Body of pancreas (tissue), 4 donors: Measurements from ENCODE around the gene USP31. TPM values are rescaled to one million over a fixed set of nuclear protein-coding genes. Genes with fewer than 3 reads are reported as not detected.

ENCODE experiments used
- ATAC-seq: fragments of 150-250 bp; one replicate; pipeline ENCODE4 v1.9.1; 2016
- DNase-seq, 4 donors: peaks; one replicate each; pipeline ENCODE4 v3.0.0-alpha.2; 2019
- H3K27ac ChIP-seq, 4 donors: fragments of 200-600 bp; sonication (generic); 1 replicate in 3 of 4; 2 replicates in 1 of 4; pipeline versions ENCODE4 v1.5.1 to v1.6.1; 2016 to 2019; ENCODE audit warnings: mild to moderate bottlenecking in 1 of 4, mixed read lengths in 1 of 4, moderate library complexity in 1 of 4
- H3K27me3 ChIP-seq, 2 donors: fragments of 200-600 bp; sonication (generic); one replicate each; pipeline ENCODE4 v1.6.0; 2016; ENCODE audit warnings: mild to moderate bottlenecking in 1 of 2
- H3K36me3 ChIP-seq, 2 donors: fragments of 200-600 bp; sonication (generic); replicated peaks in 1 of 2; 2 replicates each; pipeline ENCODE4 v1.5.1; 2016; ENCODE audit warnings: low read depth in 2 of 2; ENCODE audit not compliant: insufficient read depth in 1 of 2
- H3K4me1 ChIP-seq: fragments of 200-600 bp; sonication (generic); one replicate; pipeline ENCODE4 v1.6.0; 2016
- H3K4me3 ChIP-seq, 2 donors: fragments of 200-600 bp; sonication (generic); 1 replicate in 1 of 2; 2 replicates in 1 of 2; pipeline ENCODE4 v1.5.1; 2016 to 2019
- H3K9me3 ChIP-seq, 3 donors: fragments of 200-600 bp; sonication (generic); 1 replicate in 2 of 3; 2 replicates in 1 of 3; pipeline ENCODE4 v1.5.1; 2016
- CTCF ChIP-seq, 7 experiments: fragments of 450-650 bp in 4 of 7; fragments of 200-600 bp in 3 of 7; sonication (generic) in 3 of 7; IDR thresholded peaks; one replicate each; pipeline ENCODE4 v1.5.1; 2016 to 2019; ENCODE audit warnings: antibody characterized with exemption in 7 of 7
- POLR2A ChIP-seq, 3 donors: fragments of 450-650 bp; IDR thresholded peaks; one replicate each; pipeline ENCODE4 v1.6.1; 2016; ENCODE audit warnings: antibody characterized with exemption in 3 of 3, mild to moderate bottlenecking in 2 of 3
- WGBS, 2 donors: methylation state at CpG; one replicate each; pipeline ENCODE4 v1.1.5; 2017; 5-methylcytosine and 5-hydroxymethylcytosine counted together
- intact Hi-C: fragments of 100-400 bp; cut with DNase I; formaldehyde crosslinking; loops from one replicate; pipeline ENCODE4 v1.15.1; 2023
- total RNA-seq, 2 donors: library from RNA; depleted of rRNA; stranded (reverse); fragments of >200 nt; gene quantifications; one replicate each; pipeline ENCODE4 v1.1.0, GENCODE V29; 2016

Gene USP31
- total RNA-seq, 2 donors from 2014 or later, result 5.2 to 8.6 TPM

- ATAC-seq, result no peak
These were observed 25.4 kb upstream of the USP31 start for GRCh38 chr16:23174622-23175021.

GRCh38 chr16:23172994-23173393 lies 23.7 kb upstream of the USP31 start:
- no peaks in the 10 kb centered on the region for H3K36me3 ChIP-seq
- no peak overlapping the region for H3K27ac ChIP-seq
- H3K9me3 ChIP-seq, result no peaks in the 10 kb centered on the region
- no peak for ATAC-seq
- TF ChIP-seq CTCF (IDR thresholded peaks at IDR 0.05), result no peak
- no peak for TF ChIP-seq POLR2A (IDR thresholded peaks at IDR 0.05)
- no peak for DNase-seq
- no peaks in the 10 kb centered on the region for H3K4me1 ChIP-seq
- no peaks in the 10 kb centered on the region for H3K27me3 ChIP-seq
- H3K4me3 ChIP-seq, result no peak overlapping the region
- intact Hi-C loops, result no loop called here
- WGBS, 2 donors, result 62 to 68% methylated on average over 3 of the region's 3 CpGs

More at GRCh38 chr16:23174622-23175021, 25.4 kb upstream of the USP31 start:
- Histone ChIP-seq H3K4me3 (no peak overlapping the region), H3K27ac (no peak overlapping the region), H3K4me1 (no peaks in the 10 kb centered on the region), H3K9me3 (no peaks in the 10 kb centered on the region), H3K36me3 (no peaks in the 10 kb centered on the region), H3K27me3 (no peaks in the 10 kb centered on the region)
- WGBS, 2 donors, result 31 to 61% methylated on average over 2 of the region's 2 CpGs
- TF ChIP-seq CTCF (IDR thresholded peaks at IDR 0.05) (no peak), POLR2A (IDR thresholded peaks at IDR 0.05) (no peak)
- intact Hi-C loops, result no loop called here
- DNase-seq, result no peak

GRCh38 chr16:23172583-23172982 lies 23.3 kb upstream of the USP31 start:
- Histone ChIP-seq H3K27me3 (no peaks in the 10 kb centered on the region), H3K4me1 (no peaks in the 10 kb centered on the region), H3K27ac (no peak overlapping the region), H3K36me3 (no peaks in the 10 kb centered on the region), H3K9me3 (no peaks in the 10 kb centered on the region), H3K4me3 (no peak overlapping the region)
- no peak for TF ChIP-seq POLR2A (IDR thresholded peaks at IDR 0.05)
- no peak for TF ChIP-seq CTCF (IDR thresholded peaks at IDR 0.05)
- intact Hi-C loops, result no loop called here
- ATAC-seq, result no peak
- 39 to 63% methylated on average over 3 to 7 of the region's 7 CpGs for WGBS, 2 donors
- DNase-seq, result no peak

DNA sequence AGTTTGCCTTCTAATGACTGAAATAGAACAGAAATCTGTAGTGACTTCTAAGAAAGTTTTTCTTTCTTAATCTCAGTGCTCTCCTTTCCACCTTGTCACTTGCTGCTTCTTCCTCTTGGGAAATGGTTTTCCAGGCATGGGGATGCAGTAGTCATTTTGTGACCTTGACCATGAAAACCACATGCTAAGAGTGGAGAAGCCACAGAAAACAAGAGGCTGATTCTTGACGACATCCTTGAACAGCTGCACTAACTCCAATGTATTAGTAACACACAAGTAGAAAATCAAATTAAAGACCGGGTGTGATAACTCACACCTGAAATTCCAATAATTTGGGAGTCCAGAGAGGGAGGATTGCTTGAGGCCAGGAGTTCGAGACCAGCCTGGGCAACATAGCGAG lies 15.5 kb upstream of the USP31 start:
- no peaks in the 10 kb centered on the region for H3K4me1 ChIP-seq
- WGBS, 2 donors, result 65 to 84% methylated on average over 4 of the region's 4 CpGs
- no peaks in the 10 kb centered on the region for H3K27me3 ChIP-seq
- H3K27ac ChIP-seq, result no peak overlapping the region
- TF ChIP-seq CTCF (IDR thresholded peaks at IDR 0.05) (no peak), POLR2A (IDR thresholded peaks at IDR 0.05) (no peak)
- intact Hi-C loops, result no loop called here
- no peaks in the 10 kb centered on the region for H3K36me3 ChIP-seq
- H3K4me3 ChIP-seq, result no peak overlapping the region
- DNase-seq, result no peak
- no peak for ATAC-seq
- no peaks in the 10 kb centered on the region for H3K9me3 ChIP-seq

- ATAC-seq, result no peak
- intact Hi-C loops, result no loop called here
- Histone ChIP-seq H3K36me3 (no peaks in the 10 kb centered on the region), H3K27ac (no peak overlapping the region), H3K4me3 (no peak overlapping the region), H3K4me1 (no peaks in the 10 kb centered on the region), H3K27me3 (no peaks in the 10 kb centered on the region), H3K9me3 (no peaks in the 10 kb centered on the region)
- TF ChIP-seq CTCF (IDR thresholded peaks at IDR 0.05) (no peak), POLR2A (IDR thresholded peaks at IDR 0.05) (no peak)
- WGBS, 2 donors, result 80 to 84% methylated on average over 2 of the region's 2 CpGs
- DNase-seq, result no peak
These were observed 14.7 kb upstream of the USP31 start for GRCh38 chr16:23163921-23164320.
